Inflammatory macrophage treated with lipopolysaccharide for 1 hour (primary cell): ENCODE results near the gene CTXN2.
A peak's percentile ranks its signal among the peaks of the same experiment; 100 is the strongest.

ENCODE experiments used
- DNase-seq, 2 donors: peaks; one replicate each; pipeline ENCODE4 v3.0.0-alpha.2; 2020 to 2022

Gene CTXN2

GRCh38 chr15:48191574-48192225 is at the start of gene CTXN2:
TSS of gene CTXN2 (plus strand) at chr15:48191665. CDS start at chr15:48201301, 9,636 bp downstream.
- DNase-seq: no peak

GRCh38 chr15:48143856-48144255 is 47.6 kb upstream of the CTXN2 start:
- no peak for DNase-seq

- DNase-seq: peak in 1 of 2 donors; percentile 3
Observed at GRCh38 chr15:48144889-48145288, 46.6 kb upstream of the CTXN2 start.

GRCh38 chr15:48145923-48146322 is 45.5 kb upstream of the CTXN2 start:
- DNase-seq: no peak

GRCh38 chr15:48147358-48147757 is 44.1 kb upstream of the CTXN2 start:
- DNase-seq: no peak

GRCh38 chr15:48149858-48150257 is 41.6 kb upstream of the CTXN2 start:
- no peak for DNase-seq

- DNase-seq: no peak
Observed at GRCh38 chr15:48153526-48153925, 37.9 kb upstream of the CTXN2 start.

GRCh38 chr15:48168616-48169015 is 22.8 kb upstream of the CTXN2 start:
- DNase-seq: no peak

- DNase-seq: no peak
Observed at GRCh38 chr15:48170981-48171380, 20.5 kb upstream of the CTXN2 start.

- DNase-seq: no peak
Observed at GRCh38 chr15:48175126-48175525, 16.3 kb upstream of the CTXN2 start.

- DNase-seq: no peak
Observed at GRCh38 chr15:48176112-48176511, 15.4 kb upstream of the CTXN2 start.

GRCh38 chr15:48176957-48177356 is 14.5 kb upstream of the CTXN2 start:
- DNase-seq: no peak

GRCh38 chr15:48177383-48177765 is 14.1 kb upstream of the CTXN2 start:
- DNase-seq: peak in 1 of 2 donors; percentile 15

- peak in 1 of 2 donors; percentile 6 for DNase-seq
Observed at GRCh38 chr15:48177766-48178647, 13.5 kb upstream of the CTXN2 start, which contains the start of gene MYEF2. TSS of gene MYEF2 (minus strand) at chr15:48178295. CDS start at chr15:48178237, 58 bp downstream.

- DNase-seq: no peak
Observed at GRCh38 chr15:48178648-48178931, 12.9 kb upstream of the CTXN2 start.

GRCh38 chr15:48182749-48183148 is 8.7 kb upstream of the CTXN2 start:
- no peak for DNase-seq

GRCh38 chr15:48185529-48185928 is 5.9 kb upstream of the CTXN2 start:
- DNase-seq: no peak

GRCh38 chr15:48186271-48186670 is 5.2 kb upstream of the CTXN2 start:
- no peak for DNase-seq

GRCh38 chr15:48190932-48191573 is 412 bp upstream of the CTXN2 start:
- DNase-seq: peak; percentile 8 to 53

- DNase-seq: no peak
Observed at GRCh38 chr15:48202068-48202467, 10.6 kb downstream of the CTXN2 start.

- no peak for DNase-seq
Observed at GRCh38 chr15:48205981-48206380, 14.5 kb downstream of the CTXN2 start, which contains the start of gene SLC12A1. TSS of gene SLC12A1 (plus strand) at chr15:48206302. CDS start at chr15:48207720, 1,418 bp downstream.

- DNase-seq: no peak
Observed at GRCh38 chr15:48221261-48221660, 29.8 kb downstream of the CTXN2 start.

GRCh38 chr15:48221885-48222284 is 30.4 kb downstream of the CTXN2 start:
- DNase-seq: no peak

GRCh38 chr15:48222627-48223026 is 31.2 kb downstream of the CTXN2 start:
- DNase-seq: no peak
